Memory B cell (primary cell): ENCODE data around the gene ATP5MC2.
"Not testable (repeated sequence)": the region's sequence is repeated elsewhere in the genome, so short reads cannot be mapped to it uniquely, and the experiment has no call there.

Experiments
- ATAC-seq: fragments of 150-1000 bp; cut with Tn5 transposase; 2 replicates; pipeline ENCODE4 v1.10.0; 2021; ENCODE audit warnings: low read depth, mild to moderate bottlenecking, moderate library complexity
- DNase-seq, 2 donors: peaks; one replicate each; pipeline ENCODE4 v3.0.0; 2022; ENCODE audit warnings: low spot score in 2 of 2
- H3K27ac Mint-ChIP-seq: one replicate; pipeline ENCODE4 v1.8.0; 2022; ENCODE audit warnings: mild to moderate bottlenecking, moderate library complexity, mixed read lengths
- H3K27me3 Mint-ChIP-seq: one replicate; pipeline ENCODE4 v1.8.0; 2022; ENCODE audit warnings: mixed read lengths
- H3K36me3 Mint-ChIP-seq: one replicate; pipeline ENCODE4 v1.8.0; 2022; ENCODE audit warnings: mild to moderate bottlenecking, mixed read lengths
- H3K4me1 Mint-ChIP-seq: one replicate; pipeline ENCODE4 v1.8.0; 2022; ENCODE audit warnings: mixed read lengths
- H3K4me3 Mint-ChIP-seq: one replicate; pipeline ENCODE4 v1.8.0; 2022; ENCODE audit warnings: mild to moderate bottlenecking, moderate library complexity, mixed read lengths
- H3K9me3 Mint-ChIP-seq: one replicate; pipeline ENCODE4 v1.8.0; 2022; ENCODE audit warnings: mixed read lengths

Gene ATP5MC2

GRCh38 chr12:53675701-53676607, at the start of gene ATP5MC2:
Gene ATP5MC2 (minus strand): TSS chr12:53676083. CDS start chr12:53672614, 3,469 bp downstream.
- Mint-ChIP-seq H3K27ac (peak within 1 kb of the TSS; percentile 87), H3K27me3 (peaks cover 15% of the 10 kb centered on the region), H3K4me3 (peak within 1 kb of the TSS; percentile 88), H3K36me3 (peaks cover 4% of the 10 kb centered on the region), H3K4me1 (peaks cover 10% of the 10 kb centered on the region), H3K9me3 (no peaks in the 10 kb centered on the region)
- DNase-seq (peak; percentile 94 to 96), ATAC-seq (peak; percentile 94)

GRCh38 chr12:53722450-53723041, 46.7 kb upstream of the ATP5MC2 start:
- H3K4me1 Mint-ChIP-seq: peaks cover 8% of the 10 kb centered on the region
- no peaks in the 10 kb centered on the region for H3K9me3 Mint-ChIP-seq
- H3K27ac Mint-ChIP-seq: no peak overlapping the region
- H3K4me3 Mint-ChIP-seq: no peak overlapping the region
- H3K27me3 Mint-ChIP-seq: no peaks in the 10 kb centered on the region
- DNase-seq (no peak), ATAC-seq (no peak)
- H3K36me3 Mint-ChIP-seq: peaks cover 39% of the 10 kb centered on the region

- Mint-ChIP-seq H3K4me3 (no peak overlapping the region), H3K27me3 (no peaks in the 10 kb centered on the region), H3K27ac (no peak overlapping the region), H3K36me3 (peaks cover 51% of the 10 kb centered on the region), H3K4me1 (no peaks in the 10 kb centered on the region), H3K9me3 (no peaks in the 10 kb centered on the region)
- ATAC-seq: no peak
- DNase-seq: no peak
Observed at GRCh38 chr12:53720946-53721345, 45.1 kb upstream of the ATP5MC2 start.

GRCh38 chr12:53719649-53720048, 43.8 kb upstream of the ATP5MC2 start:
- Mint-ChIP-seq H3K27me3 (no peaks in the 10 kb centered on the region), H3K27ac (no peak overlapping the region), H3K36me3 (peaks cover 55% of the 10 kb centered on the region), H3K4me1 (no peaks in the 10 kb centered on the region), H3K9me3 (no peaks in the 10 kb centered on the region), H3K4me3 (no peak overlapping the region)
- DNase-seq (no peak), ATAC-seq (no peak)

- H3K27me3 Mint-ChIP-seq, DNase-seq, ATAC-seq, H3K4me3 Mint-ChIP-seq, H3K4me1 Mint-ChIP-seq, H3K9me3 Mint-ChIP-seq, H3K27ac Mint-ChIP-seq: not testable (repeated sequence)
- peaks cover 52% of the 10 kb centered on the region for H3K36me3 Mint-ChIP-seq
Observed at GRCh38 chr12:53718567-53718966, 42.7 kb upstream of the ATP5MC2 start.

GRCh38 chr12:53717319-53717718, 41.4 kb upstream of the ATP5MC2 start:
- no peaks in the 10 kb centered on the region for H3K4me1 Mint-ChIP-seq
- H3K9me3 Mint-ChIP-seq: no peaks in the 10 kb centered on the region
- no peaks in the 10 kb centered on the region for H3K27me3 Mint-ChIP-seq
- peaks cover 52% of the 10 kb centered on the region for H3K36me3 Mint-ChIP-seq
- no peak overlapping the region for H3K4me3 Mint-ChIP-seq
- DNase-seq (no peak), ATAC-seq (no peak)
- no peak overlapping the region for H3K27ac Mint-ChIP-seq

- H3K27me3 Mint-ChIP-seq: no peaks in the 10 kb centered on the region
- no peaks in the 10 kb centered on the region for H3K9me3 Mint-ChIP-seq
- peaks cover 9% of the 10 kb centered on the region for H3K4me1 Mint-ChIP-seq
- H3K4me3 Mint-ChIP-seq: no peak overlapping the region
- no peak overlapping the region for H3K27ac Mint-ChIP-seq
- DNase-seq: no peak
- H3K36me3 Mint-ChIP-seq: peaks cover 35% of the 10 kb centered on the region
- ATAC-seq: no peak
Observed at GRCh38 chr12:53714004-53714403, 38.1 kb upstream of the ATP5MC2 start.

GRCh38 chr12:53713516-53713915, 37.6 kb upstream of the ATP5MC2 start:
- Mint-ChIP-seq H3K9me3 (no peaks in the 10 kb centered on the region), H3K4me3 (no peak overlapping the region), H3K36me3 (peaks cover 35% of the 10 kb centered on the region), H3K27me3 (no peaks in the 10 kb centered on the region), H3K27ac (no peak overlapping the region), H3K4me1 (peaks cover 9% of the 10 kb centered on the region)
- DNase-seq: no peak
- no peak for ATAC-seq

- DNase-seq: no peak
- Mint-ChIP-seq H3K27me3 (peaks cover 5% of the 10 kb centered on the region), H3K27ac (no peak overlapping the region), H3K4me1 (peaks cover 9% of the 10 kb centered on the region), H3K4me3 (no peak overlapping the region), H3K36me3 (peaks cover 33% of the 10 kb centered on the region), H3K9me3 (no peaks in the 10 kb centered on the region)
- ATAC-seq: no peak
Observed at GRCh38 chr12:53712059-53712643, 36.3 kb upstream of the ATP5MC2 start.

GRCh38 chr12:53710091-53710490, 34.2 kb upstream of the ATP5MC2 start:
- no peak overlapping the region for H3K27ac Mint-ChIP-seq
- H3K9me3 Mint-ChIP-seq: no peaks in the 10 kb centered on the region
- H3K4me1 Mint-ChIP-seq: peaks cover 9% of the 10 kb centered on the region
- peaks cover 20% of the 10 kb centered on the region for H3K36me3 Mint-ChIP-seq
- DNase-seq: no peak
- H3K4me3 Mint-ChIP-seq: no peak overlapping the region
- peaks cover 11% of the 10 kb centered on the region for H3K27me3 Mint-ChIP-seq
- no peak for ATAC-seq

GRCh38 chr12:53709671-53710070, 33.8 kb upstream of the ATP5MC2 start:
- ATAC-seq (no peak), DNase-seq (no peak)
- Mint-ChIP-seq H3K27me3 (peaks cover 11% of the 10 kb centered on the region), H3K4me1 (peaks cover 9% of the 10 kb centered on the region), H3K4me3 (no peak overlapping the region), H3K36me3 (peaks cover 18% of the 10 kb centered on the region), H3K9me3 (no peaks in the 10 kb centered on the region), H3K27ac (no peak overlapping the region)

- Mint-ChIP-seq H3K4me3 (no peak overlapping the region), H3K27me3 (peaks cover 26% of the 10 kb centered on the region), H3K27ac (no peak overlapping the region), H3K9me3 (no peaks in the 10 kb centered on the region), H3K4me1 (peaks cover 10% of the 10 kb centered on the region), H3K36me3 (no peaks in the 10 kb centered on the region)
- ATAC-seq (no peak), DNase-seq (no peak)
Observed at GRCh38 chr12:53706080-53706479, 30.2 kb upstream of the ATP5MC2 start.

GRCh38 chr12:53703756-53704155, 27.9 kb upstream of the ATP5MC2 start:
- ATAC-seq: no peak
- peaks cover 28% of the 10 kb centered on the region for H3K27me3 Mint-ChIP-seq
- no peaks in the 10 kb centered on the region for H3K9me3 Mint-ChIP-seq
- H3K4me3 Mint-ChIP-seq: no peak overlapping the region
- DNase-seq: no peak
- no peak overlapping the region for H3K27ac Mint-ChIP-seq
- no peaks in the 10 kb centered on the region for H3K36me3 Mint-ChIP-seq
- peaks cover 4% of the 10 kb centered on the region for H3K4me1 Mint-ChIP-seq

- no peak overlapping the region for H3K27ac Mint-ChIP-seq
- no peak overlapping the region for H3K4me3 Mint-ChIP-seq
- ATAC-seq: peak; percentile 95
- H3K9me3 Mint-ChIP-seq: no peaks in the 10 kb centered on the region
- peaks cover 9% of the 10 kb centered on the region for H3K4me1 Mint-ChIP-seq
- peaks cover 35% of the 10 kb centered on the region for H3K27me3 Mint-ChIP-seq
- H3K36me3 Mint-ChIP-seq: no peaks in the 10 kb centered on the region
- peak; percentile 63 to 66 for DNase-seq
Observed at GRCh38 chr12:53701518-53702264, 25.8 kb upstream of the ATP5MC2 start.
